Measurements from ENCODE around the gene TTLL10. TPM values are rescaled to one million over a fixed set of nuclear protein-coding genes. Genes with fewer than 3 reads are reported as not detected.

TTLL10 gene
- total and polyA plus RNA-seq, 2 of the 8 experiments (the other 6 are each of a cell fraction or from before 2014, with no cell fraction given) = 1.1 to 1.7 TPM

GRCh38 chr1:1178794-1179331 lies 5.2 kb downstream of the TTLL10 start (continued):
- no peak for TF ChIP-seq CHD7 (IDR thresholded peaks at IDR 0.05; ENCODE audit: insufficient replicate concordance, low read length)
- TF ChIP-seq YY1 (IDR thresholded peaks at IDR 0.05; ENCODE audit: low read depth, low read length) = no peak

Data from H1 (cell line).